IMR-90 (cell line): ENCODE data around the gene TCP11. TPM values are rescaled to one million over a fixed set of nuclear protein-coding genes. Genes with fewer than 3 reads are reported as not detected.

Source experiments
- ATAC-seq: fragments of 200-7000 bp; cut with Tn5 transposase; 2 replicates; pipeline ENCODE4 v1.9.1; 2020; ENCODE audit warnings: low read depth, mild to moderate bottlenecking, moderate library complexity
- BruUV-seq: library from RNA; stranded (reverse); fragments of 400-500 nt; replicated peaks from 2 replicates; lab custom pipeline; 2021; lab: Mats Ljungman, UMichigan
- CTCF ChIA-PET: fragments of 300-600 bp; formaldehyde crosslinking; extraction: SDS; loops from one replicate; lab custom pipeline; 2021; ENCODE audit warnings: antibody characterized with exemption; lab: Yijun Ruan, JAX
- POLR2A ChIA-PET: fragments of 300-600 bp; sonication (Branson Sonifier 250); formaldehyde crosslinking; loops from one replicate; lab custom pipeline; 2022; ENCODE audit warnings: antibody characterized with exemption; ENCODE audit not compliant: unreplicated experiment; lab: Charles Lee
- DNase-seq: peaks from one replicate; pipeline ENCODE4 v3.0.0; 2013
- H2AFZ ChIP-seq: replicated peaks from 2 replicates; pipeline ENCODE3; 2013; ENCODE audit warnings: low read length, mild to moderate bottlenecking; ENCODE audit not compliant: poor library complexity
- H2AK5ac ChIP-seq: 2 replicates; pipeline ENCODE4 v1.6.1; 2013; ENCODE audit warnings: low read depth, low read length, inconsistent platforms
- H2AK9ac ChIP-seq: replicated peaks from 2 replicates; pipeline ENCODE3; 2013; ENCODE audit warnings: mild to moderate bottlenecking, low read depth, low read length, moderate library complexity; ENCODE audit not compliant: poor library complexity
- H2BK120ac ChIP-seq: 2 replicates; pipeline ENCODE4 v1.6.1; 2013; ENCODE audit warnings: low read depth, low read length, inconsistent platforms
- H2BK15ac ChIP-seq: 3 replicates; pipeline ENCODE4 v1.6.1; 2013; ENCODE audit warnings: low read depth, low read length, inconsistent platforms
- H2BK20ac ChIP-seq: 2 replicates; pipeline ENCODE4 v1.6.1; 2013; ENCODE audit warnings: low read depth, mild to moderate bottlenecking, inconsistent platforms, low read length, moderate library complexity
- H2BK5ac ChIP-seq: 2 replicates; pipeline ENCODE4 v1.6.1; 2013; ENCODE audit warnings: mild to moderate bottlenecking, low read depth, low read length, inconsistent platforms; ENCODE audit not compliant: poor library complexity, severe bottlenecking
- H3K14ac ChIP-seq: replicated peaks from 2 replicates; pipeline ENCODE4 v1.6.1; 2013; ENCODE audit warnings: low read depth, low read length, inconsistent platforms
- H3K18ac ChIP-seq: 2 replicates; pipeline ENCODE4 v1.6.1; 2013; ENCODE audit warnings: low read depth, low read length, control low read depth
- H3K23ac ChIP-seq: 2 replicates; pipeline ENCODE4 v1.6.1; 2013; ENCODE audit warnings: low read depth, low read length, inconsistent platforms
- H3K27ac ChIP-seq: 2 replicates; pipeline ENCODE4 v1.5.1; 2013; ENCODE audit warnings: mild to moderate bottlenecking, control low read depth, low read length; ENCODE audit not compliant: insufficient read depth
- H3K27me3 ChIP-seq: 2 replicates; pipeline ENCODE4 v1.6.1; 2013; ENCODE audit warnings: low read length; ENCODE audit not compliant: control insufficient read depth, insufficient read depth
- H3K36me3 ChIP-seq: 2 replicates; pipeline ENCODE4 v1.6.1; 2013; ENCODE audit warnings: low read length, mixed read lengths; ENCODE audit not compliant: control insufficient read depth, insufficient read depth
- H3K4ac ChIP-seq: 2 replicates; pipeline ENCODE4 v1.6.1; 2013; ENCODE audit warnings: low read depth, low read length, inconsistent platforms
- H3K4me1 ChIP-seq: 2 replicates; pipeline ENCODE4 v1.6.1; 2013; ENCODE audit warnings: low read length, mixed read lengths; ENCODE audit not compliant: control insufficient read depth, insufficient read depth
- H3K4me2 ChIP-seq: 2 replicates; pipeline ENCODE4 v1.6.1; 2013; ENCODE audit warnings: low read depth, mild to moderate bottlenecking, control low read depth, low read length, moderate library complexity
- H3K4me3 ChIP-seq: 2 replicates; pipeline ENCODE4 v1.5.1; 2013; ENCODE audit warnings: low read depth, mild to moderate bottlenecking, control low read depth, low read length, moderate library complexity; ENCODE audit not compliant: insufficient read depth
- H3K56ac ChIP-seq: 2 replicates; pipeline ENCODE4 v1.6.1; 2013; ENCODE audit warnings: low read length, inconsistent platforms; ENCODE audit not compliant: insufficient read depth; ENCODE audit errors: extremely low read depth
- H3K79me1 ChIP-seq, 2 experiments: 2 replicates each; pipeline ENCODE4 v1.6.1; 2013; ENCODE audit warnings: low read length in 2 of 2, inconsistent platforms in 1 of 2, low read depth in 1 of 2
- H3K9ac ChIP-seq: 2 replicates; pipeline ENCODE4 v1.6.1; 2013; ENCODE audit warnings: low read depth, low read length, control low read depth
- H3K9me1 ChIP-seq: 2 replicates; pipeline ENCODE4 v1.6.1; 2013; ENCODE audit warnings: low read length, inconsistent platforms; ENCODE audit not compliant: insufficient read depth
- H3K9me3 ChIP-seq: 2 replicates; pipeline ENCODE4 v1.6.1; 2013; ENCODE audit warnings: low read length; ENCODE audit not compliant: control insufficient read depth, insufficient read depth
- H4K20me1 ChIP-seq: 2 replicates; pipeline ENCODE4 v1.6.1; 2013; ENCODE audit warnings: low read length, inconsistent platforms; ENCODE audit not compliant: insufficient read depth
- H4K5ac ChIP-seq: 2 replicates; pipeline ENCODE4 v1.6.1; 2013; ENCODE audit warnings: mild to moderate bottlenecking, low read depth, low read length, control low read depth
- H4K8ac ChIP-seq, 2 experiments: 2 replicates each; pipeline ENCODE4 v1.6.1; 2013; ENCODE audit warnings: low read depth in 2 of 2, low read length in 2 of 2, control low read depth in 1 of 2, inconsistent platforms in 1 of 2
- H4K91ac ChIP-seq: 2 replicates; pipeline ENCODE4 v1.6.1; 2013; ENCODE audit warnings: low read depth, low read length, inconsistent platforms; ENCODE audit not compliant: insufficient read depth
- CHD1 ChIP-seq: IDR thresholded peaks from 2 replicates; pipeline ENCODE4 v1.6.1; 2012; ENCODE audit warnings: low read depth, low read length, improper control_type of control experiment
- MAFK ChIP-seq: IDR thresholded peaks from 2 replicates; pipeline ENCODE4 v1.6.1; 2012; ENCODE audit warnings: low read depth, low read length, improper control_type of control experiment
- MXI1 ChIP-seq: IDR thresholded peaks from 2 replicates; pipeline ENCODE4 v1.6.1; 2012; ENCODE audit warnings: low read depth, mild to moderate bottlenecking, low read length, moderate library complexity, borderline replicate concordance
- POLR2A ChIP-seq: IDR thresholded peaks from 2 replicates; pipeline ENCODE4 v1.6.1; 2012; ENCODE audit warnings: mild to moderate bottlenecking, low read depth, low read length
- WGBS, 2 experiments: methylation state at CpG; one replicate each; pipeline versions ENCODE4 v1.1.5 to v1.1.7; 2013; ENCODE audit warnings: missing lambda C conversion rate in 2 of 2; ENCODE audit not compliant: insufficient read length in 1 of 2; ENCODE audit errors: extremely low coverage in 2 of 2; 5-methylcytosine and 5-hydroxymethylcytosine counted together
- dilution Hi-C: fragments of 300-500 bp; cut with HindIII; formaldehyde crosslinking; loops from one replicate; pipeline ENCODE4 v1.14.3; 2018; ENCODE audit warnings: low sequenced_read_pairs; ENCODE audit not compliant: unreplicated experiment
- in situ Hi-C: fragments of 300-500 bp; cut with MboI; formaldehyde crosslinking; loops from 3 replicates; pipeline ENCODE4 v1.14.3; 2019; ENCODE audit warnings: low sequenced_read_pairs, inconsistent platforms, mixed read lengths
- intact Hi-C: fragments of 100-400 bp; cut with micrococcal nuclease; formaldehyde crosslinking; loops from 2 replicates; pipeline ENCODE4 v1.10.0; 2022
- polyA plus RNA-seq, 3 experiments: library from polyadenylated mRNA; depleted of rRNA; stranded (reverse); fragments of >200 nt; gene quantifications; 2 replicates each; pipeline ENCODE4 v1.2.3, GENCODE V29; 2012; ENCODE audit warnings: low replicate concordance in 1 of 3
- total RNA-seq: library from RNA; depleted of rRNA; stranded (reverse); fragments of >200 nt; gene quantifications from 2 replicates; pipeline ENCODE4 v1.2.3, GENCODE V29; 2012
- TF ChIP-seq, protein P1 (sequence below): fragments of 150-350 bp; IDR thresholded peaks from 2 replicates; pipeline ENCODE4 v1.6.1; 2017; ENCODE audit warnings: mild to moderate bottlenecking, antibody characterized with exemption, low read length, low read depth
- TF ChIP-seq, protein P2 (sequence below): fragments of 150-350 bp; IDR thresholded peaks from 2 replicates; pipeline ENCODE4 v1.6.1; 2016; ENCODE audit warnings: low read depth, mild to moderate bottlenecking, low read length, moderate library complexity, borderline replicate concordance

TCP11 gene
- total and polyA plus RNA-seq, 2 of the 4 experiments (the other 2 are of a cell fraction) = 0.34 to 0.36 TPM

DNA sequence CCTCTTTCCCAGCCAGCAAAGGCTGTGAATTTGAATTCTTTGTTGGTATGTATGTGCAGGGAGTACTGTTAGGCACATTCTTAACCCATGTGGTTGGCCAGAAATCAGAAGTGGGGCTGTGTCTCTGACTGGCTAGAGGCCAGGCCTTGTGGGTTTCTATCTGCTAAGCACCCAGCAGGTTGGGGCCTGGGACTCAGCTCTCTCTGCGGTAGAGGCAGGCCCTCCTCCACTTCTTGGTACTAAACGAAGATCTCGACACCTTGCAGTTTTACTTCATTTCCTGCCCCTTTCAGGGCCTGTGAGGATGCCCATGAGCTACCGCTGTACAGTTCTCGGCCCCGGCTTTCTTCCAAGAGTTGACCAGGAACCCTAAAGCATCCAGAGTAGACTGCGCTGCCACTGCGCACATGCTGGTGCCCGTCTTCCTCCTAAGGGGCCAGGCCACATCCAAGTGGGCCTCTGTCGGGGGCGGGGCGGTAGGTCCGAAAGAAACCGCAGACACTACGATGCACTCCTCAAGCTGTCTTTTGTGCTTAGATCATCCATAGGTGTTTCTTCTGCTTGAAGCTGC, 51.1 kb downstream of the TCP11 start:
- H2AFZ ChIP-seq = peak overlapping the region; percentile 1
- POLR2A ChIA-PET = no interaction called here
- H3K9me1 ChIP-seq = peaks cover 33% of the 10 kb centered on the region
- H3K4me1 ChIP-seq = peaks cover 35% of the 10 kb centered on the region
- H2BK120ac ChIP-seq = no peak overlapping the region
- dilution Hi-C loops = no loop called here
- CTCF ChIA-PET = interaction anchor here (1.0 kb wide), 1 partner anchor 40 kb away, joined by 3 read pairs; no protein-coding TSS in a partner anchor
- no peak overlapping the region for H3K4me2 ChIP-seq
- no peaks in the 10 kb centered on the region for H3K27me3 ChIP-seq
- H3K9ac ChIP-seq = no peak overlapping the region
- H3K9me3 ChIP-seq = no peaks in the 10 kb centered on the region
- peak overlapping the region; percentile 11; the same call in 1 of the 2 replicates for H2AK5ac ChIP-seq
- H3K14ac ChIP-seq = no peak overlapping the region
- no peak overlapping the region for H3K27ac ChIP-seq
- no peak overlapping the region for H4K5ac ChIP-seq
- ATAC-seq (peak; percentile 59), DNase-seq (peak; percentile 83)
- H3K23ac ChIP-seq = no peak overlapping the region
- no peak overlapping the region for H2BK5ac ChIP-seq
- H3K4ac ChIP-seq = no peak overlapping the region
- no peak overlapping the region for H2BK15ac ChIP-seq
- no peak overlapping the region for H4K8ac ChIP-seq
- peak overlapping the region; percentile 3 for H2AK9ac ChIP-seq
- H3K18ac ChIP-seq = no peak overlapping the region
- H4K91ac ChIP-seq = no peak overlapping the region
- in situ Hi-C loops = no loop called here
- no peak overlapping the region for H2BK20ac ChIP-seq
- H3K36me3 ChIP-seq = peaks cover 33% of the 10 kb centered on the region
- TF ChIP-seq MXI1 = peak; percentile 69; the same call in 1 of the 2 replicates
- TF ChIP-seq, protein P1, sequence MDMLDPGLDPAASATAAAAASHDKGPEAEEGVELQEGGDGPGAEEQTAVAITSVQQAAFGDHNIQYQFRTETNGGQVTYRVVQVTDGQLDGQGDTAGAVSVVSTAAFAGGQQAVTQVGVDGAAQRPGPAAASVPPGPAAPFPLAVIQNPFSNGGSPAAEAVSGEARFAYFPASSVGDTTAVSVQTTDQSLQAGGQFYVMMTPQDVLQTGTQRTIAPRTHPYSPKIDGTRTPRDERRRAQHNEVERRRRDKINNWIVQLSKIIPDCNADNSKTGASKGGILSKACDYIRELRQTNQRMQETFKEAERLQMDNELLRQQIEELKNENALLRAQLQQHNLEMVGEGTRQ = no peak
- no peak for TF ChIP-seq CHD1
- TF ChIP-seq POLR2A = no peak
- no peak for TF ChIP-seq MAFK
- TF ChIP-seq, protein P2, sequence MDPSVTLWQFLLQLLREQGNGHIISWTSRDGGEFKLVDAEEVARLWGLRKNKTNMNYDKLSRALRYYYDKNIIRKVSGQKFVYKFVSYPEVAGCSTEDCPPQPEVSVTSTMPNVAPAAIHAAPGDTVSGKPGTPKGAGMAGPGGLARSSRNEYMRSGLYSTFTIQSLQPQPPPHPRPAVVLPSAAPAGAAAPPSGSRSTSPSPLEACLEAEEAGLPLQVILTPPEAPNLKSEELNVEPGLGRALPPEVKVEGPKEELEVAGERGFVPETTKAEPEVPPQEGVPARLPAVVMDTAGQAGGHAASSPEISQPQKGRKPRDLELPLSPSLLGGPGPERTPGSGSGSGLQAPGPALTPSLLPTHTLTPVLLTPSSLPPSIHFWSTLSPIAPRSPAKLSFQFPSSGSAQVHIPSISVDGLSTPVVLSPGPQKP = no peak
- no peak overlapping the region for H3K4me3 ChIP-seq
- H3K79me1 ChIP-seq = no peaks in the 10 kb centered on the region
- intact Hi-C loops = no loop called here
- H3K56ac ChIP-seq = no peak overlapping the region
- WGBS, 2 experiments = 84% methylated on average over 7 of the region's 15 CpGs; no CpG with 5 or more reads in 1 of the 2 experiments
- TSS peak; percentile 69 for BruUV-seq
- no peaks in the 10 kb centered on the region; the same call in 1 of the 2 replicates for H4K20me1 ChIP-seq
